Activated CD8-positive, alpha-beta memory T cell treated with anti-CD3 and anti-CD28 coated beads for 4 hours (primary cell): ENCODE measurements around the gene CST7.
"Not testable (repeated sequence)": the region's sequence is repeated elsewhere in the genome, so short reads cannot be mapped to it uniquely, and the experiment has no call there.

Source experiments
- DNase-seq, 2 donors: peaks; one replicate each; pipeline ENCODE4 v3.0.0-alpha.2; 2020; ENCODE audit warnings: low read depth in 2 of 2

Gene CST7

DNA sequence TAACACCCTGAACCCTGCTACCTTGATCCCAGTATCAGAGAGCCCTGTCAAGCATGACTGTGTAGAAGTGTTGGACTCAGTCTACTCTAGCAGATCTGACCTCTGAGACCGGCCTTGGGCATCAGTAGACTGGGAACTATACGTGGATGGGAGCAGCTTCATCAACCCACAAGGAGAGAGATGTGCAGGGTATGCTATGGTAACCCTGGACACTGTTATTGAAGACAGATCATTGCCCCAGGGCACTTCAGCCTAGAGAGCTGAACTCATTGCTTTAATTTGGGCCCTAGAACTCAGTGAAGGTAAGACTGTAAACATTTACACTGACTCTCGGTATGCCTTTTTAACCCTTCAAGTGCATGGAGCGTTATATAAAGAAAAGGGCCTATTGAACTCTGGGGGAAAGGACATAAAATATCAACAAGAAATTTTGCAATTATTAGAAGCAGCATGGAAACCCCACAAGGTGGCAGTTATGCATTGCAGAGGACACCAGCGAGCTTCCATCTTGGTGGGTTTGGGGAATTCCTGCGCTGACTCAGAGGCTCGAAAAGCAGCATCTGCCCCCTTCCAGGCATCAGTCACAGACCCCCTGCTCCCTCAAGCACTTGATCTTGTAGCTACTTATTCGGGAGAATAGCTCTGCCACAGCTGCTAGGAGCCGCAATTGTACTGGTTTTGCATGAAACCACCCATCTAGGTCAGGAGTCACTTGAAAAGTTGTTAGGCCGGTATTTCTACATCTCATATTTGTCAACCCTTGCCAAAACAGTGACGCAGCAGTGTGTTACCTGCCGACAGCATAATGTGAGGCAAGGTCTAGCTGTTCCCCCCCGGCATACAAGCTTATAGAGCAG, 19.0 kb upstream of the CST7 start:
- not testable (repeated sequence) for DNase-seq

DNA sequence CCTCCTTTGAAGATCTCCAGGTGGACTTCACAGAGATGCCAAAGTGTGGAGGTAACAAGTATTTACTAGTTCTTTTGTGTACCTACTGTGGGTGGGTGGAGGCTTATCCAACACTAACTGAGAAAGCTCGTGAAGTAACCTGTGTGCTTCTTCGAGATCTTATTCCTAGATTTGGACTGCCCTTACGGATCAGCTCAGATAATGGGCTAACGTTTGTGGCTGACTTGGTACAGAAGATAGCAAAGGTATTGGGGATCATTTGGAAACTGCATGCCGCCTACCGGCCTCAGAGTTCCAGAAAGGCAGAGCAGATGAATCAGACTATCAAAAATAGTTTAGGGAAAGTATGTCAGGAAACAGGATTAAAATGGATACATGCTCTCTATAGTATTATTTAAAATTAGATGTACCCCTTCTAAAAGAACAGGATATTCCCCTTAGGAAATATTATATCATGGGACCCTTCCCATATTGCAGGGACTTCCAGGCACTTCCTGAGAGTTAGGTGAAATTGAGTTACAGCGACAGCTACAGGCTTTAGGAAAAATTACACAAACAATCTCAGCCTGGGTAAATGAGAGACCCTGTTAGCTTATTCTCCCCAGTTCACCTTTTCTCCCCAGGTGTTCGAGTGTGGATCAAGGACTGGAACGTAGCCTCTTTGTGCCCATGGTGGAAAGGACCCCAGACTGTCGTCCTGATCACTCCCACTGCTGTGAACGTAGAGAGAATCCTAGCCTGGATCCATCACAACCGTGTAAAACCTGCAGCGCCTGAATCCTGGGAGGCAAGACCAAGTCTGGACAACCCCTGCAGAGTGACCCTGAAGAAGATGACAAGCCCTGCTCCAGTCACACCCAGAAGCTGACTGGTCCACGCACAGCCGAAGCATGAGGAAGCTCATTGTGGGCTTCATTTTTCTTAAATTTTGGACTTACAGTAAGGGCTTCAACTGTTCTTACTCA, 18.1 kb upstream of the CST7 start:
- not testable (repeated sequence) for DNase-seq

DNA sequence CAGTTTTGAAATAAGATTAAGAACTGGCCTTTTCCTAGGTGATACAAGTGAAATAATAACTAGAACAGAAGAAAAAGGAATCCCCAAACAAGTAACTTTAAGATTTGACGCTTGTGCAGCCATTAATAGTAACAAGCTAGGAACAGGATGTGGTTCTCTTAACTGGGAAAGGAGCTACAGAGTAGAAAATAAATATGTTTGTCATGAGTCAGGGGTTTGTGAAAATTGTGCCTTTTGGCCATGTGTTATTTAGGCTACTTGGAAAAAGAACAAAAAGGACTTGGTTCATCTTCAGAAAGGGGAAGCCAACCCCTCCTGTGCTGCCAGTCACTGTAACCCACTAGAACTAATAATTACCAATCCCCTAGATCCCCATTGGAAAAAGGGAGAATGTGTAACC, 17.2 kb upstream of the CST7 start:
- DNase-seq: not testable (repeated sequence)

DNA sequence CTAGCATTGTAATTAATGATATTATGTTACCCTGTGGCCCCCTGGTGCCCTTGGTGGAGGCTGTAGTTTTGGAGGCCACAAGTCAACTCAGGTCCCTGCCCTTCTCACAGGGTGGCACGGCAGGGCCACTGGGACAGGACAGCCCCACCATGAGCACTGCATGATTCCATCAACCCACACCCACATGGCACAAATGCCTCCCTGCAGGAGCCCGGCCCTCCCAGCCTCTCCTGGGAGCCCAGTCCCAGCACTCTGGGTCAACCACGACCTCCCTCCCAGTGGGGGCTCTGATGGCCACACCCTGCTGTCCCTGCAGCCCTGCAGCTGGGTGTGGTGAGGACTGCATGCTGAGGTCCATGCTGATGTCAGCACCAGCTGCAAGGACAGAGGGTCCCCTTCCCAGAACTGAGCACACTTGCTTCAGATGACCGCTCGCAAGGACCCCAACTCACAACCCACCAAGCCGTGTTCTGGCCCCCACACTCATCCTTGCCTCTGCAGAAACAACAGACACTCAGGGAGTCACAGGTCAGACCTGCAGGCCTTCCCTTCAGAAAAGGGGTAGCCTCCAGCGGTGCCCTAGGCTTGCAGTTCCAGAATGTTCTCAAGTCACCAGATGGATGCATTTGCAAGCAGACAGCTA, 15.7 kb upstream of the CST7 start:
- no peak for DNase-seq

DNA sequence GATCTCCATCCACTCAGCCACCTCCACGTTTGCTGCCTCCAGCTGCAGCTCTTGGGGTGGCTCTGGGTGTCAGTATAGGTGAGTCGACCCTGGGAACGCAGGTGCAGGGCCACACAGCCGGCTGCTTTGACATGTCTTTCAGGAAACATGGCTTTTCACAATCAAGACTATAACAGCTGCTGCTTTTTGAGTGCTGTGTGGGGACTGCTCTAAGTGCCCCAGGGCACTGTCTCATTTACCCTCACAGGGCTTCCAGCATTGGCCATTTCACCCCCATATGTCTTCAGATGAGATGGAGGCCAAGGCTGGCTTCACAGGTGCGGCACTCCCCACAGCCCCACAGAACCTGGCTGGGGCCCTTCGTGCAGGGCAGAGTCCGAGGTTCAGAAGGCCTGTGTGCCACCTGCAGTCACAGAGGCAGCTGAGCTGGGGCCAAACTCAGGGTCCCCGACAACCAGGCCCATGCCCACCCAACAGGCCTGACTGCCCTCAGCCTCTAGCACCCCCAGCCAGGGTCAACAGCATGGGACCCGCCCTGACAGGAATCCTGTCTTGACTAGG, 14.9 kb upstream of the CST7 start:
- DNase-seq: no peak

DNA sequence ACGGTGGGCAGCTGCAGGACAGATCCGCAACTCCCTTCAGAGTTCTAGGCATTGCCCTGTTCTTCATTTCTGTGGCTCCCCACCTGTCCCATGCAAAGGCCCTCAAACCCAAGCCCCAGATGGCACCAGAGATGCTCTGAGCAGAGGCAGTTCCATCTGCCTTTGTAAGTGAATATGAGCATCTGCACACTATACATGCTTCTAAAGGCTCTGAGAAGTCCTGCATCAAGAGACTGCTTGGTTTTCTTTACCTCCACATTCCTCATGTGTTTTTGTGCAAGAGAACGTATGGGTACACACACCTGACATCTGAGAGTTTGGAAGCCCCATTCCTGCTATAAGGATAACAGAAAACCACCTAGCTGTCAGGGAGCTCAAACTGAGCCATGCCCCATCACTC, 14.4 kb upstream of the CST7 start:
- no peak for DNase-seq

DNA sequence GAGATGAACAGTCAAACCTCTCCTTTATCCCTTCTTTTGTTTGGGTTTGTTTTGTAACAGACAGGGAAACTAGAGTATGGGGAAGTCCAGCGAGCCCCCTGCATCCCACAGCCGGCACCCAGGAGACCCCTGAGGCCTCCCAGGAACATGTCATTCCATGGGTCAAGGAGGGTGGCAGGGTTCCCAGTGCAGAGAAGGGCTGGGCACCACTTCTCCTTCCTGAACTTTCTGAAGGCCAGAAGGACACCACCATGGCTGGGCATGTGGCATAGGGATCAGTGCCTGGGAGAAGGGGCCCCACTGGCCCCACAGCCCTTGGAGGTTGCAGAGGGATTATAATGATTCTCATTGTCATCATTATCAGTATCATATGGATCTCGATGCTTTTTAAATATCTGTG, 13.9 kb upstream of the CST7 start:
- no peak for DNase-seq

DNA sequence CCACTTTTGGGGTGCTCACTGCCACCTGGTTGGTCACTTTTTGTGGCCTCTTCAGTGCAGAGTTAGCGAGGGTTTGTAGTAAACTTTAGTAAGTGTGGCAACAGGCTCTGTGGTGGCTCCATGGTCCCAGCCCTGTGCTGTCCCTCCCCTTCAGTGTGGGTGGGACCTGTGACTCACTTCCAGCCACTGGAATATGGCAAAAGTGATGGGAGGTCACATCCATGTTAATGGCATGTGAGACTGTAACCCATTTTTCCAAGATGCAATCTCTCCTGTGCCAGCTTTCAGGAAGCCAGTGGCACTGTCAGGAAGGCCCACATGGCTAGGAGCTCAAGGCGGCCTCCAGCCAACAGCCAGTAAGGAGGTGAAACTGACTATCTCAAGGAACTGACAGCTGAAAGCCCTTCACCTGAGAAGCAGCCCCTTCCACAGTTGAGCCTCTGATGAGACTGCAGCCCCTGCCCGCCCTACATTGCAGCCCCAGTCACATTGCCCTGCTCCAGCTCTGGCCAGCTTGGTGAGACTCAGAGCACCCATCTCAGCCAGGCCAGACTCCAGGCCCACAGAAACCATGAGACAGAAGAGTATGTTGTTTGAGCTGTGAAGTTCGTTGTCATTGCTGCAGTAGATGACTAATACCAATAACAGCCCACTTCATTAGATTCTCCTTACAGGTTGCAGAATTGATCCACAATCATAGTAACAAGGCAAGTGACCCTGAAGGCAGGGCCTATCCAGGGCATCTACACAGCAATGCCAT, 13.1 kb upstream of the CST7 start:
- no peak for DNase-seq

DNA sequence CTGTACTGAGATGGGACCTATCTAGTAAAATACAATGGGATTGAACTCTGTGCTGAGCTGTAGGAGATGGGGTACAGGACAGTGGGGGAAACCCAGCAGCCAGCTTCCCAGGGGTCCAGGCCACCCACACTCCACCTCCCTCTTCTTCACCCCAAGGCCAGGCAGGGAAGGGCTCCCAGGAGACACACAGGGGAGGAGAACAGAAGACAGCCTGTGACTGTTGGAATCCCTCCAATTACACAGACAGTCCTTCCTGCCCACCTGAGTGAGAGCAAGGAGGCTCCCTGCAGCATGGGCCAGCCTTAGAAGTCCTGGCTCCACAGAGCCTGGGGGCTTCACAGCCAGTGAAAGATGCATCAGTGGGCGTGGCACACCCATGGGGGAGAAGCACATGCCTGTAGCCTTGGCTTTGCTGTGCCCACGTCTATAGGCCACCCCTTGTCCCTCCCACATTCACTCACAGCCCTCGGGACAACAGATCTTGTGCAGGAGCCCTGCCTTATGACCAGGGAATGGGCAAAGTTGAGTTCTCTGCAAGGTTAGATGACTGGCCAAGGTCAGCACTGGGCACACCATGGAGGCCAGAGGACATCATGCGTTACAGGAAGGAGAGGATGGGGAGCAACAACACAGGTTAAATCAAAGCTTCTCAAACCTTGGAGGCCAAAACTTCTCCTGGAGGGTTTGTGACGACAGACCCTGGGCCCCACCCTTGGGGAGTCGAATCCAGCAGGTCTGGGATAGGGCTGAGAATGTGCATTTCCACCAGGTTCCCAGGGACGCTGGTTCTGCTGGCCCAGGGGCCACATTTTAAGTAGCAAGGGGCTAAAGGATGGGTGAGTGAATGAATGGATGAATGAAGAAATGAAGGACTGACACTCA, 12.3 kb upstream of the CST7 start:
- DNase-seq: no peak

DNA sequence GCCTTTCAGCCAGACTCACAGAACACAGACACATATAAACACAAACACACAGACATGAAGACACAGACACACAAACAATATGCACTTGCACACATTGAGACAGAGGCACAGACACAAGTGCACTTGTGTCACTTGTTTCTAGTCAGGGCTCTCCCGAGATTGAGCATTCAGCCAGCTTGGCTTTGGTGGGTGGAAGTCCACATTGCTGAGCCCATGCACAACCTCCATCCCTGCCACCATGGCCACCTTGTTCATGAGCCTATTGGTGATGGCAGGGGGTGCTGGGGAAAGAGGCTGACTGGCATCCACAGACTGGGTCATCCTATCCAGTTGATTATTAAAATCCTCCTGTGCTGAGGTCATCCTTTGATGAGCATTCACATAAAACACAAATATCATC, 11.5 kb upstream of the CST7 start:
- DNase-seq: no peak

DNA sequence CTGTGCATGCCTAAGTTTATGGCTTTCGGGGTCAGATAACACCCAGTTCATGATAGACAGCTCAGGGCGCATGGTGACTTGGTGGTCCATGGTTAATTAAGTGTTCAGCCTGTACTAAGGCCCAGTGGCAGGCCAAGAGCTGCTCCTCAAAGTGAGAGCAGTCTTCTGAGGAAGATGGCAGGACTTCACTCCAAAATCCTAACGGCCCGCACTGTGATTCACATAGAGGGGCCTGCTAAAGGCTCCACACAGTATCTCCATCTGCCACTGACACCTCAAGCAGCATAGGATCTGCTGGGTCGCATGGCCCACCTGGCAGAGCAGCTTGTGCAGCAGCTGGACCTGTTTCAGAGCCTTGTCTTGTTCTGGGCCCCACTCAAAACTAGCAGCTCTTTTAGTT, 10.6 kb upstream of the CST7 start:
- DNase-seq: no peak

DNA sequence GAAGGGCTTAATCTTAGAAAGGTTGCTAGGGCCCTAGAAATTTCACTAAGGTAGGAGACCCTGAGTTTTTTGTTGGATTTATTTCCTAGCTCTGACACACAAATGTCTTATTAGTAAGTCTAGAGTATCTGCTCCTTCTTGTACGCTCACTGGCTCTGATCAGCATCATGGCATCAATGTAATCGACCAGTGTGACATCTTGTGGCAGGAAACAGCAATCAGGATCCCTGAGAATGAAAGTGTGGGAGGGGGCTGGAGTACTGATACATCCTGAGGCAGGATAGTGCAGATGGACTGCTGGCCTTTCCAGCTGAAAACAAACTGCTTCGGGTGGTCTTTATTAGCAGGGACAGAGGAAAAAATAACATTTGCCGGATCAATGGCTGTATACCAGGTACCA, 10.0 kb upstream of the CST7 start:
- no peak for DNase-seq

DNA sequence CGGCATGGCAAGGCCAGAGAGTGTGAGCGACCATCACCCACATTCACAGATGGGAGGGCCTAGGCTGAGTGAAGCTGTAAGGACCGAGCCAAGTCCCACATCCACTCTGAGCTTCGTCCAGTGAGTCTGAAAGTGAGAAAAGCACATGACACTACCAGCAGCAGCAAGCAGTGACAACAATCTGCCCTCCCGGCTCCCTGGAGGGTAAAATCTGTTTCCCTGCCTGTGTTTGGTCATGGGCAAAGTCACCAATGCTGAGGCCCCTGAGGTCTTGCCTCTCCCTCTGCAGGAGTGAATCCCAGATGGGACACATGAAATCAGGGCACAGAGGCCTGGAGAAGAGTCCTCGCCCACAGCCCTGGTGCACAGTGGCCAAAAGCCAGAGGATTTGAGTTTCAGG, 6.4 kb upstream of the CST7 start:
- no peak for DNase-seq

DNA sequence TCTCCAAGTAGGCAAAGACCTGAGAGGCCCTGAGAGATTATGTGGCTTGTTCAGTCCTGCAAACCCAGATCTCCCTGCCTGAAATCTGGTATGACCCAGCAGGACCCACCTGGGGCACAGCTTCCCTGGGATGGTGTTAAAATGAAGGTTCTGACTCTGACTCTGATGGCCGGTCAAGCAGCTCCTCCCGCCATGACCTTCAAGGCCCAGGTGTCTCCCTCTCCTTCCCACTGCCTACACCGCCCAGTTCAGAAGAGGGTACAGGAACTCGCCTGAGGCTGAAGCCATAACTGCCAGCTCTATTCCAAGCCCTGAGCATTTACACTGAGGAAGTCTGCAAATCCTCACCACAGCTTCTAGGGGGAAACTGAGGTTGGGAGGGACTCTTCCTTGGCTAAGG, 5.9 kb upstream of the CST7 start:
- no peak for DNase-seq

DNA sequence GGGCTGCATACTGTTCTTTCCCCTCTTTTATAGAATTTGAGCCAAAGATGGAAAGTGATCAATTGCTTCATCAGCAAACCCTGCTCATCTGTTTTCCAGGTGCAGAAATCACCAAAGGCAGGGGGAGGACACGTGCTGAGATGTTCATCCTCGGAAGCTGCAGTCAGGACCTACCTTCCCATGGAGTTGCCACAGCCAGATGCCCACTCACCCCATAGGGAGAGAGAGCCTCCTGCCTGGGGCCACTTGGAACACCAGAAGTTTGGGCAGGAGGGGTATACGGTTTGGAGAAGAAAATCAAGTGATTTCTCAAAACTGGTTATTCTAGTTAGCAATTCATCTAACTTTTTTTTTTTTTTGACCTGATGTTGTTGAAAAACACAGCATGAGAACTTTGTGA, 5.3 kb upstream of the CST7 start:
- no peak for DNase-seq

DNA sequence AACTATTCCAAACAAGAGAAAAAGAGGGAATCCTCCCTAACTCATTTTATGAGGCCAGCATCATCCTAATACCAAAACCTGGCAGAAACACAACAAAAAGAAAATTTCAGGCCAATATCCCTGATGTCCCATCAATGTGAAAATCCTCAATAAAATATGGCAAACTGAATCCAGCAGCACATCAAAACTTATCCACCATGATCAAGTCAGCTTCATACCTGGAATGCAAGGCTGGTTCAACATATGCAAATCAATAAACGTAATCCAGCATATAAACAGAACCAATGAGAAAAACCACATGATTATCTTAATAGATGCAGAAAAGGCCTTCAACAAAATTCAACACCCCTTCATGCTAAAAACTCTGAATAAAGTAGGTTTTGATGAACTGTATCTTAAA, 2.7 kb upstream of the CST7 start:
- not testable (repeated sequence) for DNase-seq

DNA sequence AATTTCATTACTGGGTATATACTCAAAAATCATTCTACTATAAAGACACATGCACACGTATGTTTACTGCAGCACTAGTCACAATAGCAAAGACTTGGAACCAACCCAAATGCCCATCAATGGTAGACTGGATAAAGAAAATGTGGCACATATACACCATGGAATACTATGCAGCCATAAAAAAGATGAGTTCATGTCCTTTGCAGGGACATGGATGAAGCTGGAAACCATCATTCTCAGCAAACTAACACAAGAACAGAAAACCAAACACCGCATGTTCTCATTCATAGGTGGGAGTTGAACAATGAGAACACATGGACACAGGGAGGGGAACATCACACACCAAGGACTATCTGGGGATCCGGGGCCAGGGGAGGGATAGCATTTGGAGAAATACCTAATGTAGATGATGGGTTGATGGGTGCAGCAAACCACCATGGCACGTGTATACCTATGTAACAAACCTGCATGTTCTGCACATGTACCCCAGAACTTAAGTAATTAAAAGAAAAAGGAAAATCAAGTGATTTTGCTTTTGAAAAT, 602 bp upstream of the CST7 start:
- not testable (repeated sequence) for DNase-seq

DNA sequence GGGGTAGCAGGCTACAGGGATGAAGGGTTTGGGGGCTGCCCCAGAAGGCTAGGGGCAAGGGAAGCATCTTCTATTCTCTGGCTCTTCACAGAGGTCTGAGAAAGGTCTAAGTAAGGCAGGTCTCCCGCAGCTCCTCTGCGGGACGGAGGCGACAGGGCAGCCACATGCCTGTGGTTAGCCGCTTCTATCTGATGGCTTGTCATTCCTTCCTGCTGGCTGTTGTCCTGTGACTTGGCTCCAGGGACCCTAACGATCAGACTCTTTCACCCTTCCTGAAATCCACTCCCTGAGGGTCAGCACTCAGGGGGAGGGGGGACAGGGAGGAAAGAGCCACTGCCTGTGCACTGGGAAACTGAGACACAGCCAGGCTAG, 673 bp downstream of the CST7 start:
- no peak for DNase-seq

DNA sequence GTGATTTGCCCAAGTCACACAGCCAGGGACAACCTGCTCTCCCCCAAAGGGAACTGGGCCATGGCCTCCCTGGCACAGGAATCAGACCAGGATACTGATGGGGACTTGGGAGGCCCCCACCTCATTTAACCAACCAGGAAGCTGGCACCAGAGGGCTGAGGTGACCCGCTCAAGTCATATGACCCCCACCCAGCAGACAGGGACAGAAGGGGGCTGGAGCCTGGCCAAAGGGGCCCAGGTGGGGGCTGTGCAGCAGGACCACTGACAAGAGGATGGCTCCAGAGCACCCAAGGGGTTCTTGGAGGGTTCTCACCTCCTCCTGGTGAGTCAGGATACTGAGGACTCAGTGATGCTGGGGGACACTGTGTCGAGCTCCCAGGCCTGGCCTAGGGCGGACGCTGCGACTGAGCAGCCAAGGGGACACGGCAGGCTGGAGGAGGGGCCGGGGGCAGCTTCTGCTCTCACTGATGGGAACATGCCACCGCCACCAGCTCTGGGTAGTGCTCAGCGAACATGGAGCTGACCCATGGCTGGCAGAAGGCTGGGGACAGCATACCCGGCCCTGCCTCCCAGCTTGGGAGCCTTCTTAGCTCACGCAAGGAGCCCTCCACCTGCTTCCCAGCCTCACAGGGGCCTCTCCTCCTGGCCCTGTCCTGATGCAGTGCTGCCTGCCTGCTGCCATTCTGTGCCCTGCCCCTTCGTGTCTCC, 1.2 kb downstream of the CST7 start:
- DNase-seq: no peak
